HG02642 (cell line): Measurements from ENCODE around the gene IGSF8.
"Not testable (repeated sequence)": the region's sequence is repeated elsewhere in the genome, so short reads cannot be mapped to it uniquely, and the experiment has no call there.

ENCODE experiments used
- ATAC-seq: cut with Tn5 transposase; IDR thresholded peaks from one replicate; pipeline ENCODE4 v1.9.1; 2021; ENCODE audit warnings: mild to moderate bottlenecking; ENCODE audit not compliant: unreplicated experiment, poor library complexity

The IGSF8 gene

GRCh38 chr1:160127865-160128523 is 29.6 kb upstream of the IGSF8 start:
- ATAC-seq: no peak

- no peak for ATAC-seq
Measured at GRCh38 chr1:160127381-160127780, 29.0 kb upstream of the IGSF8 start.

- not testable (repeated sequence) for ATAC-seq
Measured at GRCh38 chr1:160126342-160126741, 27.9 kb upstream of the IGSF8 start.

GRCh38 chr1:160125746-160126145 is 27.3 kb upstream of the IGSF8 start:
- ATAC-seq: no peak

GRCh38 chr1:160124705-160125478 is 26.5 kb upstream of the IGSF8 start:
- no peak for ATAC-seq

GRCh38 chr1:160123726-160124125 is 25.3 kb upstream of the IGSF8 start:
- no peak for ATAC-seq

- ATAC-seq: no peak
Measured at GRCh38 chr1:160122978-160123495, 24.6 kb upstream of the IGSF8 start.

GRCh38 chr1:160121388-160121787 is 23.0 kb upstream of the IGSF8 start:
- no peak for ATAC-seq

GRCh38 chr1:160120797-160121196 is 22.4 kb upstream of the IGSF8 start:
- ATAC-seq: no peak

- no peak for ATAC-seq
Measured at GRCh38 chr1:160118928-160119327, 20.5 kb upstream of the IGSF8 start.

- no peak for ATAC-seq
Measured at GRCh38 chr1:160117709-160118183, 19.3 kb upstream of the IGSF8 start.

GRCh38 chr1:160117300-160117699 is 18.9 kb upstream of the IGSF8 start:
- ATAC-seq: no peak

GRCh38 chr1:160116283-160117147 is 18.1 kb upstream of the IGSF8 start:
- no peak for ATAC-seq

- ATAC-seq: no peak
Measured at GRCh38 chr1:160115545-160116282, 17.3 kb upstream of the IGSF8 start, which contains the start of gene ATP1A2. ATP1A2 (plus strand) TSS chr1:160115759; CDS start chr1:160115862, 103 bp downstream.

GRCh38 chr1:160114085-160114484 is 15.7 kb upstream of the IGSF8 start:
- ATAC-seq: no peak

GRCh38 chr1:160113407-160113806 is 15.0 kb upstream of the IGSF8 start:
- ATAC-seq: no peak

GRCh38 chr1:160112357-160112756 is 13.9 kb upstream of the IGSF8 start:
- ATAC-seq: no peak

GRCh38 chr1:160111462-160111861 is 13.0 kb upstream of the IGSF8 start:
- ATAC-seq: not testable (repeated sequence)

GRCh38 chr1:160109686-160110085 is 11.3 kb upstream of the IGSF8 start:
- ATAC-seq: no peak
